ENCODE results near the gene DEPDC7. TPM values are rescaled to one million over a fixed set of nuclear protein-coding genes. Genes with fewer than 3 reads are reported as not detected.

DEPDC7 gene
- total RNA-seq, 5 donors from 2014 or later (not counting 1 experiment from before 2014, with no cell fraction given): 2.1 to 5.3 (median 2.5) TPM

DNA sequence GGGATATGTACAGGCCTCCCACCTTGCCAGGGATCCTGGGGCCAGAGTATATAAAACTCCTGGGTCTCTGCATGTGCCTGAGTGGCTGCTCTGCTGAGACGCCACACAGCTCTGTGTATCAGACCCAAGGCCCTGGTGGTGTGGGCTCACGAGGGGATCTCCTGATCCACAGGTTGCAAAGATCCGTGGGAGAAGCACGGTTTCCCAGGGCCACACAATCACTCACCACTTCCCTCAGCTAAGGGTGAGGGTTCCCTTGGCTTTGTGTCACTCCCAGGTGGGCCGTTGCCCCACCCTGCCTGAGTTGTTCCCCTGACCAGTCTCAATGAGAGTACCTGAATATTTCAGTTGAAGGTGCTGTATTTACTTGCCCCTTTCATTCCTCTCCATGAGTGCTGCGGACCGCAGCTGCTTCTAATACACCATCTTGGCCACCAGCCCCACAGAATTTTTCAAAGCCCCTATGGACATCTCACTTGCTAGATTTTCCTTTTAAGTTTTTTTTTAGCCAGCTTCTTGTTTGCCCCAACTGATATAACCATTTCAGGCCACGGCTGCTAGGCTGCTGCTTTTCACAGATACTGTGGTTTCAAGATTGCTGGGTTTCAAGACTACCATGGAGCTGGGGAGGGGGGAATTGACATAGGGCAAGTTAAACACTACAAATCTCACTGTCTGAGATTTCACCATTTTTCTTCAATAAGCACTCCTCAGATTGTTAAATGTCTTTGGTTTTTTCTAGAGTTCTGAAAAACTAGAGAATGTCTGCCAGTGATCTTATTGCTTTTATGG, 13.7 kb upstream of the DEPDC7 start:
- H3K36me3 ChIP-seq (ENCODE audit: control insufficient read depth in 2 of 2, extremely low read depth in 1 of 2, insufficient read depth in 1 of 2, low read length in 1 of 2): no peaks in the 10 kb centered on the region
- no peaks in the 10 kb centered on the region for H3K9me3 ChIP-seq
- ATAC-seq (replicated peaks in 1 of 4): no peak
- no peak overlapping the region for H3K4me3 ChIP-seq (ENCODE audit: control insufficient read depth in 1 of 2, extremely low read depth in 1 of 2, low read length in 1 of 2)
- WGBS (ENCODE audit: insufficient coverage): 100% methylated on average over 2 of the region's 8 CpGs
- H3K27me3 ChIP-seq (replicated peaks in 1 of 2; ENCODE audit: control insufficient read depth in 2 of 2, extremely low read depth in 1 of 2, insufficient read depth in 2 of 2, low read length in 1 of 2): peaks cover 0 to 4% of the 10 kb centered on the region in 2 experiments
- peaks cover 16 to 19% of the 10 kb centered on the region in 2 experiments for H3K4me1 ChIP-seq (ENCODE audit: control insufficient read depth in 1 of 2, extremely low read depth in 1 of 2, insufficient read depth in 2 of 2, low read length in 2 of 2)
- peaks cover 0 to 11% of the 10 kb centered on the region in 2 donors for H3K27me3 Mint-ChIP-seq
- peaks cover 4 to 10% (median 6%) of the 10 kb centered on the region in 3 donors for H3K9me3 Mint-ChIP-seq
- ChIA-PET POLR2A (no interaction called here), CTCF (no interaction called here)
- H3K36me3 Mint-ChIP-seq: no peaks in the 10 kb centered on the region
- DNase-seq: no peak
- H3K27ac Mint-ChIP-seq: no peak overlapping the region
- H3K27ac ChIP-seq (ENCODE audit: low read length): no peak overlapping the region
- H3K4me3 Mint-ChIP-seq: no peak overlapping the region
- H3K4me1 Mint-ChIP-seq: peaks cover 27 to 32% (median 28%) of the 10 kb centered on the region in 3 donors

GRCh38 chr11:33005175-33005574, 10.5 kb upstream of the DEPDC7 start:
- Mint-ChIP-seq H3K4me1 (peaks cover 29 to 33% (median 32%) of the 10 kb centered on the region in 3 donors), H3K4me3 (peak overlapping the region; percentile 1 to 55 (median 13)), H3K27me3 (peaks cover 0 to 4% of the 10 kb centered on the region in 2 donors), H3K9me3 (peaks cover 0 to 4% (median 0%) of the 10 kb centered on the region in 3 donors), H3K27ac (peak overlapping the region; percentile 1 to 23), H3K36me3 (no peaks in the 10 kb centered on the region)
- DNase-seq (peak in 19 of 35 experiments; percentile 8 to 64 (median 20)), ATAC-seq (replicated peaks in 1 of 4) (peak; percentile 70 to 97 (median 82))
- peaks cover 0 to 14% of the 10 kb centered on the region in 2 experiments for H3K27me3 ChIP-seq (replicated peaks in 1 of 2; ENCODE audit: control insufficient read depth in 2 of 2, extremely low read depth in 1 of 2, insufficient read depth in 2 of 2, low read length in 1 of 2)
- ChIA-PET CTCF (interaction anchor here in 1 of 2 donors (0.9 kb wide), 1 partner anchor 24 kb away, joined by 4 read pairs; no protein-coding TSS in a partner anchor), POLR2A (interaction anchor here in 1 of 2 donors (0.5 kb wide), 1 partner anchor 52 kb away, joined by 3 read pairs; no protein-coding TSS in a partner anchor)
- H3K4me3 ChIP-seq (ENCODE audit: control insufficient read depth in 1 of 2, extremely low read depth in 1 of 2, low read length in 1 of 2): no peak overlapping the region
- WGBS (ENCODE audit: insufficient coverage): no CpG with 5 or more reads among the region's 2 CpGs
- peaks cover 16 to 19% of the 10 kb centered on the region in 2 experiments for H3K4me1 ChIP-seq (ENCODE audit: control insufficient read depth in 1 of 2, extremely low read depth in 1 of 2, insufficient read depth in 2 of 2, low read length in 2 of 2)
- no peaks in the 10 kb centered on the region for H3K9me3 ChIP-seq
- no peak overlapping the region for H3K27ac ChIP-seq (ENCODE audit: low read length)
- no peaks in the 10 kb centered on the region for H3K36me3 ChIP-seq (ENCODE audit: control insufficient read depth in 2 of 2, extremely low read depth in 1 of 2, insufficient read depth in 1 of 2, low read length in 1 of 2)

DNA sequence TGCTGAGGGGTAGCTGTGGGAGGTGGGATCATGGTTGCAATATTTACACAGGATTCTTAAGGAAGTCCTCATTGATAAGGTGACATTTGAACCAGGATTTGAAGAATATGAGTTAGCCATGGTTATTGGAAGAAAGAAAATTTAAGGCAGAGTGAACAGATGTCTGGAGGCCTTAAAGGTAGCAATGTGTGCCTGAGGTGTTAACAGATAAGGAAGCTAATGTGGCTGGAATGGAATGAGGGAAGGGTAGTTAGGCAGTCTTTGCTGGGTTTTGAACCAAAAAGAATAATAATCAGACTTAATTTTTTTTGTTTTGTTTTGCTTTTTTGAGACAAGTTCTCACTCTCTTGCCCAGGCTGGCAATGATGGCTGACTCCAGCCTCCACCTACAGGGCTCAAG, 9.7 kb upstream of the DEPDC7 start:
- Mint-ChIP-seq H3K4me3 (peak overlapping the region in 1 of 3 donors; percentile 55), H3K27ac (no peak overlapping the region), H3K4me1 (peaks cover 36 to 39% (median 38%) of the 10 kb centered on the region in 3 donors), H3K36me3 (no peaks in the 10 kb centered on the region), H3K9me3 (peaks cover 0 to 4% (median 0%) of the 10 kb centered on the region in 3 donors), H3K27me3 (peaks cover 0 to 3% of the 10 kb centered on the region in 2 donors)
- H3K4me1 ChIP-seq (ENCODE audit: control insufficient read depth in 1 of 2, extremely low read depth in 1 of 2, insufficient read depth in 2 of 2, low read length in 2 of 2): peaks cover 21 to 22% of the 10 kb centered on the region in 2 experiments
- no peak overlapping the region for H3K27ac ChIP-seq (ENCODE audit: low read length)
- ATAC-seq (replicated peaks in 1 of 4): no peak
- CTCF ChIA-PET: interaction anchor here in 1 of 2 donors (0.6 kb wide), 1 partner anchor 46 kb away, joined by 3 read pairs; no protein-coding TSS in a partner anchor
- no peaks in the 10 kb centered on the region for H3K9me3 ChIP-seq
- H3K27me3 ChIP-seq (replicated peaks in 1 of 2; ENCODE audit: control insufficient read depth in 2 of 2, extremely low read depth in 1 of 2, insufficient read depth in 2 of 2, low read length in 1 of 2): peaks cover 0 to 12% of the 10 kb centered on the region in 2 experiments
- H3K36me3 ChIP-seq (ENCODE audit: control insufficient read depth in 2 of 2, extremely low read depth in 1 of 2, insufficient read depth in 1 of 2, low read length in 1 of 2): no peaks in the 10 kb centered on the region
- DNase-seq: no peak
- no peak overlapping the region for H3K4me3 ChIP-seq (ENCODE audit: control insufficient read depth in 1 of 2, extremely low read depth in 1 of 2, low read length in 1 of 2)
- POLR2A ChIA-PET: no interaction called here

GRCh38 chr11:33013755-33014154, 1.9 kb upstream of the DEPDC7 start:
- Histone ChIP-seq H3K27ac (ENCODE audit: low read length) (no peak overlapping the region), H3K9me3 (no peaks in the 10 kb centered on the region), H3K4me1 (ENCODE audit: control insufficient read depth in 1 of 2, extremely low read depth in 1 of 2, insufficient read depth in 2 of 2, low read length in 2 of 2) (peaks cover 18 to 34% of the 10 kb centered on the region in 2 experiments), H3K4me3 (ENCODE audit: control insufficient read depth in 1 of 2, extremely low read depth in 1 of 2, low read length in 1 of 2) (no peak overlapping the region), H3K36me3 (ENCODE audit: control insufficient read depth in 2 of 2, extremely low read depth in 1 of 2, insufficient read depth in 1 of 2, low read length in 1 of 2) (no peaks in the 10 kb centered on the region), H3K27me3 (replicated peaks in 1 of 2; ENCODE audit: control insufficient read depth in 2 of 2, extremely low read depth in 1 of 2, insufficient read depth in 2 of 2, low read length in 1 of 2) (peaks cover 0 to 22% of the 10 kb centered on the region in 2 experiments)
- Mint-ChIP-seq H3K36me3 (no peaks in the 10 kb centered on the region), H3K9me3 (no peaks in the 10 kb centered on the region), H3K27me3 (peaks cover 0 to 23% of the 10 kb centered on the region in 2 donors), H3K4me1 (peaks cover 34 to 57% (median 54%) of the 10 kb centered on the region in 3 donors), H3K4me3 (no peak overlapping the region), H3K27ac (no peak overlapping the region)
- CTCF ChIA-PET: no interaction called here
- WGBS (ENCODE audit: insufficient coverage): no CpG with 5 or more reads among the region's 1 CpG
- POLR2A ChIA-PET: no interaction called here
- DNase-seq (no peak), ATAC-seq (replicated peaks in 1 of 4) (no peak)

- Mint-ChIP-seq H3K27ac (peak overlapping the region in 1 of 2 donors; percentile 44), H3K4me1 (peaks cover 28 to 49% (median 44%) of the 10 kb centered on the region in 3 donors), H3K9me3 (no peaks in the 10 kb centered on the region), H3K4me3 (peak overlapping the region; percentile 79 to 82 (median 79)), H3K27me3 (peaks cover 0 to 29% of the 10 kb centered on the region in 2 donors), H3K36me3 (no peaks in the 10 kb centered on the region)
- peaks cover 13 to 24% of the 10 kb centered on the region in 2 experiments for H3K4me1 ChIP-seq (ENCODE audit: control insufficient read depth in 1 of 2, extremely low read depth in 1 of 2, insufficient read depth in 2 of 2, low read length in 2 of 2)
- H3K4me3 ChIP-seq (ENCODE audit: control insufficient read depth in 1 of 2, extremely low read depth in 1 of 2, low read length in 1 of 2): peak overlapping the region in 1 of 2 donors; percentile 21
- no CpG with 5 or more reads among the region's 4 CpGs for WGBS (ENCODE audit: insufficient coverage)
- CTCF ChIA-PET: interaction anchor here (0.7 to 1.7 kb wide), 3 partner anchors 17 to 49 kb away, joined by 3 read pairs; no protein-coding TSS in a partner anchor
- DNase-seq (no peak), ATAC-seq (replicated peaks in 1 of 4) (no peak)
- POLR2A ChIA-PET: interaction anchor here (0.5 to 0.6 kb wide), 2 partner anchors 21 to 47 kb away, joined by 5 to 8 read pairs; no protein-coding TSS in a partner anchor
- H3K36me3 ChIP-seq (ENCODE audit: control insufficient read depth in 2 of 2, extremely low read depth in 1 of 2, insufficient read depth in 1 of 2, low read length in 1 of 2): no peaks in the 10 kb centered on the region
- H3K27ac ChIP-seq (ENCODE audit: low read length): no peak overlapping the region
- peaks cover 0 to 17% of the 10 kb centered on the region in 2 experiments for H3K27me3 ChIP-seq (replicated peaks in 1 of 2; ENCODE audit: control insufficient read depth in 2 of 2, extremely low read depth in 1 of 2, insufficient read depth in 2 of 2, low read length in 1 of 2)
- H3K9me3 ChIP-seq: no peaks in the 10 kb centered on the region
These were observed 976 bp downstream of the DEPDC7 start for GRCh38 chr11:33016654-33017053.

GRCh38 chr11:33017478-33017877, 1.8 kb downstream of the DEPDC7 start:
- peaks cover 0 to 29% of the 10 kb centered on the region in 2 donors for H3K27me3 Mint-ChIP-seq
- no peak for ATAC-seq (replicated peaks in 1 of 4)

More at GRCh38 chr11:33017478-33017877, 1.8 kb downstream of the DEPDC7 start:
- 100% methylated on average over 1 of the region's 9 CpGs for WGBS (ENCODE audit: insufficient coverage)
- Mint-ChIP-seq H3K9me3 (no peaks in the 10 kb centered on the region), H3K27ac (no peak overlapping the region), H3K36me3 (no peaks in the 10 kb centered on the region), H3K4me3 (no peak overlapping the region), H3K4me1 (peaks cover 28 to 48% (median 44%) of the 10 kb centered on the region in 3 donors)
- ChIA-PET POLR2A (no interaction called here), CTCF (interaction anchor here in 1 of 2 donors (1.3 to 1.7 kb wide), 2 partner anchors 16 to 48 kb away, joined by 3 read pairs; no protein-coding TSS in a partner anchor)
- Histone ChIP-seq H3K9me3 (no peaks in the 10 kb centered on the region), H3K4me1 (ENCODE audit: control insufficient read depth in 1 of 2, extremely low read depth in 1 of 2, insufficient read depth in 2 of 2, low read length in 2 of 2) (peaks cover 6 to 17% of the 10 kb centered on the region in 2 experiments), H3K4me3 (ENCODE audit: control insufficient read depth in 1 of 2, extremely low read depth in 1 of 2, low read length in 1 of 2) (no peak overlapping the region), H3K27me3 (replicated peaks in 1 of 2; ENCODE audit: control insufficient read depth in 2 of 2, extremely low read depth in 1 of 2, insufficient read depth in 2 of 2, low read length in 1 of 2) (peaks cover 0 to 17% of the 10 kb centered on the region in 2 experiments), H3K36me3 (ENCODE audit: control insufficient read depth in 2 of 2, extremely low read depth in 1 of 2, insufficient read depth in 1 of 2, low read length in 1 of 2) (no peaks in the 10 kb centered on the region), H3K27ac (ENCODE audit: low read length) (no peak overlapping the region)
- no peak for DNase-seq

All from T-cell (primary cell).